ENCODE data around the gene CCDC187. TPM values are rescaled to one million over a fixed set of nuclear protein-coding genes. Genes with fewer than 3 reads are reported as not detected.

Gene CCDC187
- polyA plus RNA-seq, 3 donors: not detected

DNA sequence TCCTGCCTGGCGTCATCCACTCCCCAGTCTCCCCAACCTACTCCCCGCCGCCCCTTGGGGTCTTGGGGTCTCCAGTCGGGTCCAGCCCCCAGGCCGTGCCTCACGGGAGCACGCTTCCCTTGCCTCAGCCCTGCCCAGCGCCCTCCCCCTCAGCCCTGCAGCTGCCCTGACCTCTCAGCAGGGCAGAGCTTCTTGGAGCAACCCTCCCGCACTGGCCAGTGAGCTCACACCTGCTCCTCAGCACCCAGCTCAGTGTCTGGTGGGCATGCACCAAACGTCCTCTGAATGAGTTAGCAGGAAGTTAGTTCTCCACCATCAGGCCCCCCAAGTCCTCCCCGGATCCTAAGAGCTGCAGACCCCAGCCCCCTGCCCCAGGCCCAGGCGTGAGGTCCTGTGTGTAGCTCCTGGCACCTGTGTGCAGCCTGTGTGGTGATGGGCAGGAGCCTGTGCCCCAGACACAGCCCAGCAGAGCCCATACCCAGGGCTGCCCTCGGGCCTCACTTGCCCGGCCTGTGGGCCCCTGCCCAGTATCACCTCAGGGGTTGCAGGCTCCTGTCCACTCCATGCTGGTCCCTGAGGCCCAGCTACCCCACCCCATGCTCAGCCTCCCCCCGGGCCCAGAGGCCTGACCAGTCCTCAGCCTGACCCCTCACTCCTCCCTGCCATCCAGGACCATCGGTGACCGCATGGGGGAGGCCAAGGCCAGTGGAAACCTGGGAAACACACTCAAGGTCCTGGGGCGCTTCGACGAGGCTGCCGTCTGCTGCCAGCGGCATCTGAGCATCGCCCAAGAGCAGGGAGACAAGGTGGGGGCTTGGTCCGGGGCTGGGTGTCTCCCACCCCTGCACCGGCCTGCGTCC, 31.6 kb upstream of the CCDC187 start:
- H3K79me2 ChIP-seq (ENCODE audit: insufficient read depth, low read length): no peaks in the 10 kb centered on the region
- no peaks in the 10 kb centered on the region for H3K4me1 ChIP-seq (ENCODE audit: control insufficient read depth in 1 of 2, insufficient read depth in 2 of 2, low read length in 2 of 2)
- H3K27ac ChIP-seq (ENCODE audit: low read depth in 1 of 2, low read length in 2 of 2): no peak overlapping the region
- no peaks in the 10 kb centered on the region for H3K9me3 Mint-ChIP-seq
- H3K4me3 ChIP-seq (replicated peaks in 1 of 3; ENCODE audit: low read depth in 2 of 3, low read length in 3 of 3): no peak overlapping the region
- WGBS (ENCODE audit: insufficient coverage): 94% methylated on average over 19 of the region's 26 CpGs
- no peak for DNase-seq
- no peak overlapping the region for H3K9ac ChIP-seq (ENCODE audit: insufficient read depth, low read length, poor library complexity, severe bottlenecking)
- H3K36me3 ChIP-seq (replicated peaks in 1 of 2; ENCODE audit: control insufficient read depth in 1 of 2, insufficient read depth in 2 of 2, low read length in 2 of 2): no peaks in the 10 kb centered on the region
- H3K27ac Mint-ChIP-seq: peak overlapping the region in 1 of 7 donors; percentile 32
- H3K4me3 Mint-ChIP-seq: no peak overlapping the region
- TF ChIP-seq, protein P1, sequence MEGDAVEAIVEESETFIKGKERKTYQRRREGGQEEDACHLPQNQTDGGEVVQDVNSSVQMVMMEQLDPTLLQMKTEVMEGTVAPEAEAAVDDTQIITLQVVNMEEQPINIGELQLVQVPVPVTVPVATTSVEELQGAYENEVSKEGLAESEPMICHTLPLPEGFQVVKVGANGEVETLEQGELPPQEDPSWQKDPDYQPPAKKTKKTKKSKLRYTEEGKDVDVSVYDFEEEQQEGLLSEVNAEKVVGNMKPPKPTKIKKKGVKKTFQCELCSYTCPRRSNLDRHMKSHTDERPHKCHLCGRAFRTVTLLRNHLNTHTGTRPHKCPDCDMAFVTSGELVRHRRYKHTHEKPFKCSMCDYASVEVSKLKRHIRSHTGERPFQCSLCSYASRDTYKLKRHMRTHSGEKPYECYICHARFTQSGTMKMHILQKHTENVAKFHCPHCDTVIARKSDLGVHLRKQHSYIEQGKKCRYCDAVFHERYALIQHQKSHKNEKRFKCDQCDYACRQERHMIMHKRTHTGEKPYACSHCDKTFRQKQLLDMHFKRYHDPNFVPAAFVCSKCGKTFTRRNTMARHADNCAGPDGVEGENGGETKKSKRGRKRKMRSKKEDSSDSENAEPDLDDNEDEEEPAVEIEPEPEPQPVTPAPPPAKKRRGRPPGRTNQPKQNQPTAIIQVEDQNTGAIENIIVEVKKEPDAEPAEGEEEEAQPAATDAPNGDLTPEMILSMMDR (IDR thresholded peaks at IDR 0.05): no peak
- H3K4me2 ChIP-seq (replicated peaks; ENCODE audit: extremely low read depth, low read length, poor library complexity, severe bottlenecking): no peak overlapping the region
- H3K27me3 ChIP-seq (ENCODE audit: control insufficient read depth in 2 of 2, insufficient read depth in 2 of 2, low read length in 2 of 2): no peaks in the 10 kb centered on the region
- no peaks in the 10 kb centered on the region for H4K20me1 ChIP-seq (ENCODE audit: insufficient read depth, low read length)
- H3K27me3 Mint-ChIP-seq (ENCODE audit: low read depth in 3 of 3): no peaks in the 10 kb centered on the region
- H3K36me3 Mint-ChIP-seq: no peaks in the 10 kb centered on the region
- intact Hi-C loops (cut with micrococcal nuclease): no loop called here
- no peak overlapping the region for H2AFZ ChIP-seq (ENCODE audit: insufficient read depth, low read depth, low read length, poor library complexity, severe bottlenecking)
- H3K4me1 Mint-ChIP-seq: no peaks in the 10 kb centered on the region
- H3K9me3 ChIP-seq (replicated peaks in 1 of 2; ENCODE audit: control insufficient read depth in 1 of 2, insufficient read depth in 1 of 2, low read length in 2 of 2): no peaks in the 10 kb centered on the region

DNA sequence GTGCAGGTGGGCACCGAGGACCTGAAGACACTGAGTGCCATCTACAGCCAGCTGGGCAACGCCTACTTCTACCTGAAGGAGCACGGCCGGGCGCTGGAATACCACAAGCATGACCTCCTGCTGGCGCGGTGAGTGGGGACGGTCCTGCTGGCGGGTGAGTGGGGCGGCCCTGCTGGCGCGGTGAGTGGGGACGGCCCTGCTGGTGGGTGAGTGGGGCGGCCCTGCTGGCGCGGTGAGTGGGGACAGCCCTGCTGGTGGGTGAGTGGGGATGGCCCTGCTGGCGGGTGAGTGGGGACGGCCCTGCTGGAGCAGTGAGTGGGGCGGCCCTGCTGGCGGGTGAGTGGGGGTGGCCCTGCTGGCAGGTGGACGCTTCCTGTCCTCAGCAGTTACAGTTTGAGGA, 30.6 kb upstream of the CCDC187 start:
- no peaks in the 10 kb centered on the region for H4K20me1 ChIP-seq (ENCODE audit: insufficient read depth, low read length)
- no peak overlapping the region for H3K4me2 ChIP-seq (replicated peaks; ENCODE audit: extremely low read depth, low read length, poor library complexity, severe bottlenecking)
- H3K36me3 Mint-ChIP-seq: no peaks in the 10 kb centered on the region
- intact Hi-C loops (cut with micrococcal nuclease): no loop called here
- H3K9me3 Mint-ChIP-seq: no peaks in the 10 kb centered on the region
- H3K27ac Mint-ChIP-seq: no peak overlapping the region
- H2AFZ ChIP-seq (ENCODE audit: insufficient read depth, low read depth, low read length, poor library complexity, severe bottlenecking): no peak overlapping the region
- no peaks in the 10 kb centered on the region for H3K27me3 ChIP-seq (ENCODE audit: control insufficient read depth in 2 of 2, insufficient read depth in 2 of 2, low read length in 2 of 2)
- no peaks in the 10 kb centered on the region for H3K79me2 ChIP-seq (ENCODE audit: insufficient read depth, low read length)
- H3K4me1 ChIP-seq (ENCODE audit: control insufficient read depth in 1 of 2, insufficient read depth in 2 of 2, low read length in 2 of 2): no peaks in the 10 kb centered on the region
- H3K9ac ChIP-seq (ENCODE audit: insufficient read depth, low read length, poor library complexity, severe bottlenecking): no peak overlapping the region
- no peak for DNase-seq
- no peak overlapping the region for H3K4me3 ChIP-seq (replicated peaks in 1 of 3; ENCODE audit: low read depth in 2 of 3, low read length in 3 of 3)
- H3K9me3 ChIP-seq (replicated peaks in 1 of 2; ENCODE audit: control insufficient read depth in 1 of 2, insufficient read depth in 1 of 2, low read length in 2 of 2): no peaks in the 10 kb centered on the region
- TF ChIP-seq, protein P1 (IDR thresholded peaks at IDR 0.05): no peak
- no peak overlapping the region for H3K27ac ChIP-seq (ENCODE audit: low read depth in 1 of 2, low read length in 2 of 2)
- no peaks in the 10 kb centered on the region for H3K36me3 ChIP-seq (replicated peaks in 1 of 2; ENCODE audit: control insufficient read depth in 1 of 2, insufficient read depth in 2 of 2, low read length in 2 of 2)
- 95% methylated on average over 16 of the region's 21 CpGs for WGBS (ENCODE audit: insufficient coverage)
- H3K4me3 Mint-ChIP-seq: no peak overlapping the region
- no peaks in the 10 kb centered on the region for H3K27me3 Mint-ChIP-seq (ENCODE audit: low read depth in 3 of 3)
- no peaks in the 10 kb centered on the region for H3K4me1 Mint-ChIP-seq
